Naive thymus-derived CD4-positive, alpha-beta T cell (primary cell): ENCODE results near the gene DISP3. TPM values are rescaled to one million over a fixed set of nuclear protein-coding genes. Genes with fewer than 3 reads are reported as not detected.

Experiments
- ATAC-seq: fragments of 150-1000 bp; cut with Tn5 transposase; 2 replicates; pipeline ENCODE4 v1.10.0; 2021; ENCODE audit warnings: mild to moderate bottlenecking, moderate library complexity
- CTCF ChIA-PET: fragments of 350-600 bp; sonication (Branson Sonifier 250); formaldehyde crosslinking; loops from one replicate; lab custom pipeline; 2021; ENCODE audit warnings: antibody characterized with exemption; lab: Charles Lee
- POLR2A ChIA-PET: fragments of 350-600 bp; sonication (Branson Sonifier 250); formaldehyde crosslinking; loops from one replicate; lab custom pipeline; 2021; ENCODE audit warnings: antibody characterized with exemption, inconsistent platforms; lab: Charles Lee
- DNase-seq, 9 donors: peaks; one replicate each; pipeline versions ENCODE4 v3.0.0 to v3.0.0-alpha.2; 2020 to 2022; ENCODE audit warnings: mixed read lengths in 1 of 9
- H3K27ac ChIP-seq: one replicate; pipeline ENCODE4 v1.7.0; 2013; ENCODE audit warnings: mild to moderate bottlenecking, low read depth, low read length, moderate library complexity
- H3K27me3 ChIP-seq, 2 donors: one replicate each; pipeline ENCODE4 v1.7.0; 2013; ENCODE audit warnings: low read length in 2 of 2, mild to moderate bottlenecking in 2 of 2, moderate library complexity in 2 of 2; ENCODE audit not compliant: control insufficient read depth in 2 of 2, insufficient read depth in 2 of 2
- H3K36me3 ChIP-seq, 3 experiments: 1 replicate in 2 of 3; 2 replicates in 1 of 3; pipeline ENCODE4 v1.7.0; 2013; ENCODE audit warnings: low read length in 3 of 3, mild to moderate bottlenecking in 3 of 3, moderate library complexity in 1 of 3; ENCODE audit not compliant: insufficient read depth in 3 of 3, control insufficient read depth in 2 of 3
- H3K4me1 ChIP-seq, 2 donors: one replicate each; pipeline ENCODE4 v1.7.0; 2013; ENCODE audit warnings: low read length in 2 of 2, mild to moderate bottlenecking in 2 of 2, moderate library complexity in 1 of 2; ENCODE audit not compliant: control insufficient read depth in 2 of 2, insufficient read depth in 2 of 2
- H3K4me3 ChIP-seq: 2 replicates; pipeline ENCODE4 v1.7.0; 2013; ENCODE audit warnings: mild to moderate bottlenecking, low read length
- H3K9me3 ChIP-seq, 3 experiments: 1 replicate in 2 of 3; 2 replicates in 1 of 3; pipeline ENCODE4 v1.7.0; 2013; ENCODE audit warnings: low read length in 3 of 3; ENCODE audit not compliant: control insufficient read depth in 2 of 3
- H3K27ac Mint-ChIP-seq, 9 donors: one replicate each; pipeline ENCODE4 v1.8.0; 2020 to 2022; ENCODE audit warnings: mixed read lengths in 9 of 9, mild to moderate bottlenecking in 8 of 9, moderate library complexity in 5 of 9, inconsistent platforms in 2 of 9
- H3K27me3 Mint-ChIP-seq, 5 donors: one replicate each; pipeline ENCODE4 v1.8.0; 2021 to 2022; ENCODE audit warnings: mixed read lengths in 5 of 5, mild to moderate bottlenecking in 1 of 5
- H3K36me3 Mint-ChIP-seq, 5 donors: one replicate each; pipeline ENCODE4 v1.8.0; 2020 to 2022; ENCODE audit warnings: mixed read lengths in 5 of 5, mild to moderate bottlenecking in 3 of 5, inconsistent platforms in 1 of 5
- H3K4me1 Mint-ChIP-seq, 7 donors: one replicate each; pipeline ENCODE4 v1.8.0; 2020 to 2022; ENCODE audit warnings: mixed read lengths in 7 of 7, mild to moderate bottlenecking in 3 of 7, inconsistent platforms in 1 of 7
- H3K4me3 Mint-ChIP-seq, 10 donors: one replicate each; pipeline ENCODE4 v1.8.0; 2020 to 2022; ENCODE audit warnings: mild to moderate bottlenecking in 10 of 10, mixed read lengths in 10 of 10, moderate library complexity in 6 of 10, inconsistent platforms in 2 of 10
- H3K9me3 Mint-ChIP-seq, 11 donors: one replicate each; pipeline ENCODE4 v1.8.0; 2020 to 2022; ENCODE audit warnings: mixed read lengths in 11 of 11, mild to moderate bottlenecking in 4 of 11, inconsistent platforms in 1 of 11, moderate library complexity in 1 of 11
- intact Hi-C, 2 donors: fragments of 100-400 bp; cut with micrococcal nuclease; formaldehyde crosslinking; loops; one replicate each; pipeline ENCODE4 v1.15.1; 2023
- polyA plus RNA-seq, 2 donors: library from polyadenylated mRNA; unstranded; fragments of 300-500 nt; fragmentation: Illumina TruSeq; gene quantifications; one replicate each; pipeline ENCODE4 v1.2.3, GENCODE V29; 2021
- total RNA-seq, 6 experiments: library from RNA in 5 of 6; stranded (reverse) in 5 of 6; gene quantifications; 1 replicate in 5 of 6; 2 replicates in 1 of 6; pipeline ENCODE4 v1.2.3 and lab custom pipeline; 2021 to 2026

The DISP3 gene
- total and polyA plus RNA-seq, 7 experiments from 2014 or later = 0.14 to 0.95 (median 0.46) TPM

DNA sequence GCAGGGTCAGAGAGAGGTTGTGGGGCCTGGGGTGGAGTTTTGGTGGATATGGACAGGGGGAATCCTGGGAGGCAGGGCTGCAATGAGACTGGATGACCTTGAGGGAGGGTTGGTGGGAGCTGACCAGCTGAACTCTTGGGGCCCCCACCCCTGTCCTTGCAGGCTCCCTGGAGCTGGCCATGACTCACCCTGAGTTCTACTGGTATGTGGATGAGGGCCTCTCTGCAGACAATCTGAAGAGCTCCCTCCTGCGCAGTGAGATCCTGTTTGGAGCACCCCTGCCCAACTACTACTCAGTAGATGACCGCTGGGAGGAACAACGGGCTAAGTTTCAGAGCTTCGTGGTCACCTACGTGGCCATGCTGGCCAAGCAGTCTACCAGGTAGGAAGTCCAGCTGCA lies 23.6 kb downstream of the DISP3 start:
- intact Hi-C loops = no loop called here
- ChIA-PET CTCF (no interaction called here), POLR2A (no interaction called here)
- H3K36me3 ChIP-seq = no peaks in the 10 kb centered on the region
- Mint-ChIP-seq H3K4me3 (no peak overlapping the region), H3K36me3 (peaks cover 2 to 40% (median 23%) of the 10 kb centered on the region in 5 donors), H3K4me1 (peaks cover 0 to 4% (median 0%) of the 10 kb centered on the region in 7 donors), H3K27ac (no peak overlapping the region), H3K9me3 (peaks cover 7 to 59% (median 28%) of the 10 kb centered on the region in 11 donors), H3K27me3 (peaks cover 7 to 33% (median 12%) of the 10 kb centered on the region in 5 donors)
- ATAC-seq (no peak), DNase-seq (no peak)
- H3K27ac ChIP-seq = no peak overlapping the region
- H3K27me3 ChIP-seq = peaks cover 0 to 3% of the 10 kb centered on the region in 2 donors
- no peak overlapping the region for H3K4me3 ChIP-seq
- no peaks in the 10 kb centered on the region for H3K4me1 ChIP-seq
- H3K9me3 ChIP-seq = peaks cover 0 to 53% (median 9%) of the 10 kb centered on the region in 3 experiments

DNA sequence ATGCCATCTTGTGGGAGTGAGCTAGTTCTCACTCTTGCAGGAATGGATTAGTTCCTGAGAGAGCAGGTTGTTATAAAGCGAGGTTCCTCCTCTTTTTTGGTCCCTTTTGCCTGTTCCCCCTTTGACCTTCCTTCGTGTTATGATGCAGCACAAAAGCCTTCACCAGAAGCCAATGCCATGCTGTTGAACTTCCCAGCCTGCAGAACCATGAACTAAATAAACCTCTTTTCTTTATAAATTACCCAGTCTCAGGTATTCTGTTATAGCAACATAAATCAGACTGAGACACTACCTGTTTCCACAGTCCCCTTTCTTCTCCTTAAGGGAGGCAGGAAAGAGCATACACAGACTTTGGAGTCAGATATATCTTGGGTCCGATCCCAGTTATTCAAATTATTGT lies 25.6 kb downstream of the DISP3 start:
- intact Hi-C loops = no loop called here
- Mint-ChIP-seq H3K27ac (no peak overlapping the region), H3K9me3 (peaks cover 11 to 73% (median 31%) of the 10 kb centered on the region in 11 donors), H3K4me3 (no peak overlapping the region), H3K27me3 (peaks cover 6 to 24% (median 9%) of the 10 kb centered on the region in 5 donors), H3K36me3 (peaks cover 2 to 45% (median 24%) of the 10 kb centered on the region in 5 donors), H3K4me1 (peaks cover 0 to 4% (median 0%) of the 10 kb centered on the region in 7 donors)
- Histone ChIP-seq H3K27ac (no peak overlapping the region), H3K4me1 (no peaks in the 10 kb centered on the region), H3K9me3 (peaks cover 0 to 53% (median 9%) of the 10 kb centered on the region in 3 experiments), H3K27me3 (peaks cover 0 to 3% of the 10 kb centered on the region in 2 donors), H3K36me3 (no peaks in the 10 kb centered on the region), H3K4me3 (no peak overlapping the region)
- ATAC-seq (no peak), DNase-seq (no peak)
- CTCF ChIA-PET = no interaction called here
- POLR2A ChIA-PET = no interaction called here

DNA sequence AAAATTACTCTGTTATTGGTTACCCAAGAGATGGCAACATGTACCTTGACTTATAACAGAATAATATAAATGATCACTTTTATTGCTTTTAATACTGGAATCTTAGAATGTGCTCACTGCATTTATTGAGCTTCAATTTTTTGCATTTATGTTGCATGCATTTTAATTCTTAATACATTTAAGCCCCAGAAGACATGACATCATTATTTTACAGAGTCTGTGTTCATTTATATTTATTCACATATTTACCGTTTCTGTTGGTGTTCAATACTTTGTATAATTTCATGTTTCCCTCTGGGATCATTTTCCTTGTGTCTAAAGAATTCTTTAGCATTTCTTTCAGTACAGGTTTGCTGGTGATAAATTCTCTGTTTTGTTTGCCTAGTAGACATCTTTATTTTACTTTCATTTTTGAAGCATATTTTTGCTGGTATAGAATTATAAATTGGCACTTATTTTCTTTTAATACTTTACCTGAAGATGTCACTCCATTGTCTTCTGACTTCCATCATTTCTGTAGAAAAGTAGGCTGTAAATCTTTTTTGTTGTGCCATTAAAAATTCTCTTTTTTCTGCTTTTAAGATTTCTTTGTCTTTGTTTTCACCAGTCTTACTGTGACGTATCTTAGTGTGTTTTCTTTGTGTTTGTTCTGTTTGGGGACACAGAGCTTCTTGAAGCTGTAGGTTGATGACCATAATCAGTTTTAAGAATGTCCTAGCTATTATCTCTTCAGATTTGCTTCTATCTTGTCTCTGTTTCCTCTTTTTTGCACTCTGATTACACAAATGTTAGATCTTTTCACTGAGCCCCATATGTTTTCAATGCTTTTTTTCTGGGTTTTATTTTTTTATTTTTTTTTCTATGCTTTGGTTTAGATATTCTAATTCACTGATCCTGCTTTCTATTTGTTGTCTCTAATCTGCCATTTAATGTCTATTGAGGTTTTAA lies 26.9 kb downstream of the DISP3 start:
- ATAC-seq = no peak
- H3K27ac ChIP-seq = no peak overlapping the region
- H3K4me3 ChIP-seq = no peak overlapping the region
- no peaks in the 10 kb centered on the region for H3K4me1 ChIP-seq
- intact Hi-C loops = no loop called here
- CTCF ChIA-PET = no interaction called here
- Mint-ChIP-seq H3K9me3 (peaks cover 11 to 77% (median 32%) of the 10 kb centered on the region in 11 donors), H3K4me3 (no peak overlapping the region), H3K27ac (no peak overlapping the region), H3K27me3 (peaks cover 0 to 13% (median under 1%) of the 10 kb centered on the region in 5 donors), H3K36me3 (peaks cover 2 to 50% (median 27%) of the 10 kb centered on the region in 5 donors), H3K4me1 (no peaks in the 10 kb centered on the region)
- peaks cover 0 to 53% (median 9%) of the 10 kb centered on the region in 3 experiments for H3K9me3 ChIP-seq
- peaks cover 0 to 3% of the 10 kb centered on the region in 2 donors for H3K27me3 ChIP-seq
- POLR2A ChIA-PET = no interaction called here
- no peak for DNase-seq
- no peaks in the 10 kb centered on the region for H3K36me3 ChIP-seq

DNA sequence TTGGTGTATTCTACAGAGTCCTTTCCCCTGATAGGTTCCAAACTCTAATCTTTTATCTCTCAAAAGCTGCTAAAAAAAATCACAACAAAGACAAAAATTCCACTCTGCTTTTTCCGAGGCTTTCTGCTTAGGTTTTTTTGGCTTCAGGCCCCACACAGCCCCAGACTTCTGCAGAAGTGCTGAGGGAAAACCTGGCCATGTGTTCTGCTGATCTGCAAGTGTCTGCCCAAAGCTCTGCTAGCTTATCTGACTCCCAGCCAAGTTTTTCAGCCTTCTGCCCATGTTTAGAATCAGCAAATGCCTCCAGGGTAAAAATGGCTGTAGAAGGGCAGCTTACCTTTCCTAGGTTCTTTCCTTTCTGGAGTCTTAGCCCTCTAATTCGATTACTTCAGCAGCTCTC lies 28.4 kb downstream of the DISP3 start:
- ATAC-seq (no peak), DNase-seq (no peak)
- H3K4me1 ChIP-seq = no peaks in the 10 kb centered on the region
- intact Hi-C loops = no loop called here
- Mint-ChIP-seq H3K27me3 (peaks cover 0 to 3% (median 0%) of the 10 kb centered on the region in 5 donors), H3K4me3 (no peak overlapping the region), H3K4me1 (no peaks in the 10 kb centered on the region), H3K36me3 (peaks cover 2 to 57% (median 36%) of the 10 kb centered on the region in 5 donors), H3K27ac (no peak overlapping the region), H3K9me3 (peaks cover 11 to 86% (median 33%) of the 10 kb centered on the region in 11 donors)
- H3K9me3 ChIP-seq = peaks cover 0 to 40% (median 9%) of the 10 kb centered on the region in 3 experiments
- H3K4me3 ChIP-seq = no peak overlapping the region
- H3K27me3 ChIP-seq = no peaks in the 10 kb centered on the region
- POLR2A ChIA-PET = interaction anchor here (0.6 kb wide), 1 partner anchor 37 kb away, joined by 3 read pairs; no protein-coding TSS in a partner anchor
- CTCF ChIA-PET = no interaction called here
- no peaks in the 10 kb centered on the region for H3K36me3 ChIP-seq
- no peak overlapping the region for H3K27ac ChIP-seq

DNA sequence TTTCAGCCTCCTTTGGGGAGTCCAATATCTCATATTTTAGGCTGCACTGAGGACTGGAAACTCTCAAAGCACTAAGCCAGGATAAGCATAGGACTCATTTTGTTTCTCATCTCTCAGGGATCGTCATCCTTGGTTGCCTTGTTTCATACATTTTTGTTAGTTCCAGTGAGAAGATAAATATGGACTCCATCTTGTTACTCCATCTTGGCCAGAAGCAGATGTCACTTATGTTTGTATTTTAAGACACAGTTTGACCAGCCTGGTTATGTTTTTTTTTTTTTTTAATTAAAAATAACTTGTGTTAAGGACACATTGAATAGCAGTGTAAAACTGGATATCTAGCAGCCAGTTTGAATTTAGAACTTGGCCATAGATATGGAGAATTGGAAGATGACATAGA lies 34.7 kb downstream of the DISP3 start:
- Histone ChIP-seq H3K36me3 (no peaks in the 10 kb centered on the region), H3K4me3 (no peak overlapping the region), H3K27me3 (no peaks in the 10 kb centered on the region), H3K9me3 (no peaks in the 10 kb centered on the region), H3K4me1 (no peaks in the 10 kb centered on the region), H3K27ac (no peak overlapping the region)
- no peak for DNase-seq
- Mint-ChIP-seq H3K9me3 (peaks cover 0 to 41% (median 14%) of the 10 kb centered on the region in 11 donors), H3K4me3 (no peak overlapping the region), H3K27me3 (no peaks in the 10 kb centered on the region), H3K4me1 (no peaks in the 10 kb centered on the region), H3K36me3 (peaks cover 0 to 30% (median 12%) of the 10 kb centered on the region in 5 donors), H3K27ac (no peak overlapping the region)
- intact Hi-C loops = no loop called here
- CTCF ChIA-PET = interaction anchor here (0.6 kb wide), 1 partner anchor 513 kb away, joined by 3 read pairs; no protein-coding TSS in a partner anchor
- ATAC-seq = no peak
- POLR2A ChIA-PET = no interaction called here

DNA sequence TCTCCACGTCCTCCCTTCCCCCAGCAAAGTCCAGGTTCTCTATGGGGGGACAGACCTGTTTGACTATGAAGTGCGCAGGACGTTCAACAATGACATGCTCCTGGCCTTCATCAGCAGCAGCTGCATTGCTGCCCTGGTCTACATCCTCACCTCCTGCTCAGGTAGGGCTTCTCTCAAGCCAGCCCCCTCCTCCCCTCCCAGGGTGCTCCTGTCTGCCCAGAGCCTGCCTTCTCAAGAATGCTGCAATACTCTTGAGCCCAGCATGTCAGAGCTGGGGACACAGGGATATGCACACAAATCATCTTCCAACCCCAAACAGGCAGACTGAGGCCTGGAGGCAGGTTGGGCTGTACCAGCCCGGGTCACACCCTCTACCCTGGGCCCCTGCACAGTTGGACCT lies 35.4 kb downstream of the DISP3 start:
- Histone ChIP-seq H3K4me3 (no peak overlapping the region), H3K4me1 (no peaks in the 10 kb centered on the region), H3K9me3 (no peaks in the 10 kb centered on the region), H3K27me3 (no peaks in the 10 kb centered on the region), H3K36me3 (no peaks in the 10 kb centered on the region), H3K27ac (no peak overlapping the region)
- Mint-ChIP-seq H3K4me3 (no peak overlapping the region), H3K4me1 (no peaks in the 10 kb centered on the region), H3K9me3 (peaks cover 0 to 35% (median 7%) of the 10 kb centered on the region in 11 donors), H3K27me3 (no peaks in the 10 kb centered on the region), H3K36me3 (peaks cover 0 to 24% (median 12%) of the 10 kb centered on the region in 5 donors), H3K27ac (no peak overlapping the region)
- DNase-seq (no peak), ATAC-seq (no peak)
- POLR2A ChIA-PET = no interaction called here
- intact Hi-C loops = no loop called here
- CTCF ChIA-PET = interaction anchor here (0.6 kb wide), 1 partner anchor 513 kb away, joined by 3 read pairs; no protein-coding TSS in a partner anchor
